CD4-positive, alpha-beta T cell treated with Interleukin-6 for 4 hours (primary cell): ENCODE data around the gene PHACTR1.
"Not testable (repeated sequence)": the region's sequence is repeated elsewhere in the genome, so short reads cannot be mapped to it uniquely, and the experiment has no call there.

Experiments
- DNase-seq: peaks from one replicate; pipeline ENCODE4 v3.0.0-alpha.2; 2020; ENCODE audit warnings: mixed read lengths

PHACTR1 gene

DNA sequence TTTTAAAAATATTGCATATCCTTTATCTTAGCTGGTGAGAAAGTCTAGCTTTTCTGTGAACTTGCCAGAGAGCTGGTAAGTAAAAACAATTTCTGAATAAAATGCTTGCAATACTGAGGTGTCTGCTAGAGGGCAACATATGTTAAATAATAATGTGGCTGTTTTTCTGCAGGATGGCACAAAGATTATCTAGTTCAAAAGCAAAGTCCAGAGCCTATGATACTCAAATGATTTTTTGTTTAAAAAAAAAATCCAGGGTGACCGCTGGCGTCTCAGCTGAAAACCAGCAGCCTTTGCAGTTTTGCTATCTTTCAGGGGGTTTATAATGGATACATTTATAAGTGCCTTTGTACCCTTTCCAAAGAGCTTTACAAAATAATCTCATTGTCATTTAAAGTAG, 194.9 kb downstream of the PHACTR1 start:
- DNase-seq, result no peak

DNA sequence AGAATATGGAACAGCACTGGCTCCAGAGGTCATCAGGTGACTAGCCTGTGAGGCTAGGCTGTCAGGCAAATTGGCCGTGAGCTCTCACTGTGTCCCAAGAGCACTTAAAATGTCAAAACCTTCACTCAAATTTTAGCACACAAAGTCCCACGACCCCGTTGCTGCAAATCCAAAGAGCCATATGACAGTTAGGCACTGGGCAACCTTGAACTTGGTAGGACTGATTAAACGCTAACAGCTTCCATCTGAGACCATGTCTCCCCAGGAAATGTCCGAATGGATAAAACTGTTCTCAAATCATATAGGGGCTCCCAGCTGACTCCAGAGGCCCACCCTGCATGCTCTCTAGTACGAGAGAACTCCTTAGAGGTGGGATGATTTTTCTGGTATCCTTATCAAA, 196.6 kb downstream of the PHACTR1 start:
- DNase-seq, result no peak

DNA sequence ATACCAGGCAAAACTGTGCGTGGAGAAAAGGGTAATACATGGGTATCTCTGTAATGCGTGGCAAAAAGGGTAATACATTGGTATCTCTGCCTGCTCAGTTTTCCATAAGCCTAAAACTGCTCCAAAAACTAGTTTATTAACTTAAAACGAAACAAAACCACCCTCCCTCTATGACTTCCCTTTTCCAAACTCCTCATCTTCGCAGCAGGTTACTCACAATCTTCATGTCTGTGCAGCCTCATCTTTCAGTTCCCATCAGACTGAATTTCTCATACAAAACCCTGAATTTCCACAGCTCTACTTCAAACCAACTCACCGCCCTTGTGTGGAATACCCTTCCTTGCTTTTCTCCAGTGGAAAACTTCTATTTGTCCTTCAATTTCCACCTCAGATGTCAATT, 199.4 kb downstream of the PHACTR1 start:
- no peak for DNase-seq

DNA sequence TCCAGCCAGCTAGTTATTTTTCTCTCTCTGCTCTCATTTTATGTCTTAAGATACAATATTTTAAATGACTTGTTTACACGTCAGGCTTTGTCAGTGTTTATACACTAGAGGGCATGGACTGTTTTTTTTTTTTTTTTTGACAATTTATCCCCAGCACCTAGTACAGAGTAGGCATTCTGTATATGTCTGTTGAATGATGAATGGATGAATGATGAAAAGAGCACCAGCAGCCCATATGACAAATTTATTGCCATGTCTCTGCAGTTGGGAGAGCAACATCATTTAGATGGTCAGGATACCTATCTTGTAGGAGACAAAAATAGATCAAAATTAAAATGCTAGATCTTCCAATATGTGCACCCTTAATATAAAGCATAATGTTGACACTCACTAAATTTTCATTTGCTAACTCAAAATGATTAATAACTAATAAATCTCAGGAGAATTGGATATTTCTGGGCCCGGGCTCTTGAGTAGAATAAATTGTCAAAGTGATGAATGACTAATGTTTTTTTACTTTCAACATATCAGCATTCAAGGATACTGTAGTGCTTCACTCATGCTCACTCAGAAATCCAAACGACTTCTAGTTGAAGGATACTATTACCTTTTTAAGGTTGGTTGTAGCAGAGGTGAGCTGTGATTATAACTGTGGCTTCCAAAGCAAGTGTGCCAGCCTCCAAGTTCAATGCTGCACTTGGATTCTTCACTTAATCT, 200.0 kb downstream of the PHACTR1 start:
- DNase-seq, result no peak

DNA sequence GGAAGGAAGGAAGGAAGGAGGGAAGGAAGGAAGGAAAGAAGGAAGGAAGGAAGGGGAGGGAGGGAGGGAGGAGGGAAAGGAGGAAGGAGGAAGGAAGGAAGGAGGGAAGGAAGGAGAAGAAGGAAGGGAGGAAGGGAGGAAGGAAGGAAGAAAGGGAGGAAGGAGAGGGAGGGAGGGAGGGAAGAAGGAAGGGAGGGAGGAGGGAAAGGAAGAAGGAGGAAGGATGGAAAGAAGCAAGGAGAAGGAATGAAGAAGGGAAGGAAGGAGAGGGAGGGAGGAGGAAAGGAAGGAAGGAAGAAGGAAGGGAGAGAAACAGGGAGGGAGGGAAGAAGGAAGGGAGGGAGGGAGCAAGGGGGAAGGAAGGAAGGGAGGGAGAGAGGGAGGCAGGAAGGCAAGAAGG, 204.9 kb downstream of the PHACTR1 start:
- DNase-seq, result no peak

DNA sequence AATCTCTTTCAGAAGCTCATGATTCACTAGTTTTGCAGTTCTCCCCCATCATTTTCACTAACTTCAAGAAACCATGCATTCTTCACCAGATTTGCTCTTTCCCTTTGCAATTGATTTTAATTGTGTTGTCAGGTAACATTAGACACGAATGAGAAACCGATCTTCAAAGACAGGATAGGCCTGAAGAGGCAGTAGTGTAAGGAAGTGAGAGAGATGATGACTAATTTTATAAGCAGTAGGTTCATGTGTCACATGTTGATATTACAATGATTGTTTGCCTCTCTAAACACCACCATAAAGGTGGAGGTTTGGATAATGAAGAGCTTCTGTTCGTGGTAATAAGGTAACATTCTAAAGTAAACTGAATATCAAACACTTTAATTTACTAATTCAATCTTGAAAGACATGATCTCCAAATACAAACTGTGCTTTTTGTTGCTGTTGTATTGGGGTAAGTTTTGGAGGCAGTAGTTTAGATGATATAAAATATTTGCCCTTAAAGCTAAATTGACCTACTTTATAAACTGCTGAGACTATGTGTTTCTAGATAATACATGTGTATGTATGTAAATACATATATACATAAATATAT, 207.2 kb downstream of the PHACTR1 start:
- DNase-seq, result no peak

DNA sequence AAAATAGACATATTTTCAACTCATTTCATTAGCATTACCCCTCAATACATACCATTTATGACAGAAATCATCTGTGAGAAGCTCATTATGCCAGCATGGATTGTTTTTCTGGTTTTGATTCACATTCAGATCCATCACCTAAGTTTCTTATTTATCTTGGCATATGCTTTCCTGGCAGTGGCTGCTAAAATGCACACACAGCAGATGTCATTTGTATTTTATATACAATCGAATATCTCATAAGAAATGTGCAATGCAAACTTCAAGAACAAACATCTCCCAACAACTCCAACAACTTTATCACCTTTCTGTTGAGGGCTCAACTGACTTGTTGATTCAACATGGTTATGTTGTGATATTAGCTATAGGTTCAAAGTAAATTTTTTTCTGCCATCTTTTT, 208.3 kb downstream of the PHACTR1 start:
- no peak for DNase-seq

DNA sequence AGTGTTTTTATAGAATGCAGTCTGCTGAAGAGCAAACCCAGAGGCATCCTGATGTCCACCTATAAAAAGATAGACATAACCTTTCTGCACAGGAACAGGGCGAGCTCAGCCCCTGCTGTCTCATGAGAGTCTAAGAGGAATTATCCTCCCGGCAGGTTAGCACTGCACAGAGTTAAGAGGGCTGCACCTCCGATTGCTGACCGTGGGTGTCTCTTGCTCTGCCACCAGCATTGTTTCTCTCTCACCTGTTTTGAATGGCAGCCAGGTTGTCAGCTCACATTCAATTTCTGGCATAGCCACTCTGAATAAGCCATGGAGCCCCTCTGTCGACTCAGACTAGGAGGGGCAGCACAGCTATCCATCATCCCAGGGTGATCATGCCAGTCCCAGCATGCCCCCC, 211.2 kb downstream of the PHACTR1 start:
- no peak for DNase-seq

DNA sequence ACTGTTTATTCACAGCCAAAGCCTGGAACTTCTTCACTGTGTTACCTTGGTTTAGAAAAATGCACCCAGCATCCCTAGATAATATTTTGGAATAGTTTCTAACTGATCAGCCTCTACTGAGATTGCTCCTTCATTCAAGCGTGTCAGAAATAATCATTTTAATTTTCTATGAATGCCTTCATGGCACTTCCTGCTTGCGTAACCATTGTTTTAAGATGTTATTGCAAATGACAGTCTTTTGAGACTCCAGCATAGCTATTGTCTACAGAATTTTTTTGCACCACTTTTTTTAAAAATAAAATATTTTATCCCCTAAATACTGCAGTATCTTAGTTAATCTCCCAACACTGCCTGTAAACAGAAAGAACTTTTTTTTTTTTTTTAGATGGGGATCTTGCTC, 213.1 kb downstream of the PHACTR1 start:
- DNase-seq, result no peak

DNA sequence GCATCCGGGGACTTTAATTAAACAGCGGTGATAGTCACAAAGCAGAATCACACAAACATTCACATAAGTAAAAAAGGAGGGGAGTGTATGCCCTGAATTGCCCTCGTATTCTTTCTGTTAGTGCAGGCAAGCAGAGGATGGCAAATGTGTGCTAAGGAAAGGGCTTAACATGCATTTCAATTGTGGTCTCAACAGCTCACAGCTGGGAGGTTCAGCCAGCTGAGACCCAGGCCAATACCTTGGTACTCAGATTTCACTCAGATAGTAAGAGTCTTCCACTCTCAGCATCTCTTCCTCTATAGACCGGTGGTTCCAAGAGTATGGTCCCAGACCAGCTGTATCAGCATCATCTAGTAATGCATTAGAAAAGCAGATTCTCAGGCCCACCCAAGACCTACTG, 215.1 kb downstream of the PHACTR1 start:
- no peak for DNase-seq

DNA sequence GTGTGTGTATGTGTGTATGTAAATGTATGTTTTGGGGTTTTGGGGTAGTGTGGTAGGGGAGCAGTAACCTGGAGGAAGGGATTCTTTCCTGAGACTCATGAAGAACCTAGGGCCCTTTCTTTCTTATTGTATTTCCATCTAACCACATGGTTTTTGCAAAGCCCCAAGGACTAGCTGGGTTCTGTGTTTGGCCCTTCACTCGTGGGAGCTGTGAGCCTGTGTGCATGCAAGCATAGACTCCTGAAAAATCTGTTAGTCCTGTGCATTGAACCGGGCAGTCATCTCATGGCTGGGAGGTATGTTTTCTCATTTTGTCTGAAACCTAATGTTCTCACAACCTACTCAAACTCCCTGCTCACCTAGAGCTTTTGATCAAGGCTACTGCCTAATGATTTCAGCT, 219.1 kb downstream of the PHACTR1 start:
- no peak for DNase-seq

DNA sequence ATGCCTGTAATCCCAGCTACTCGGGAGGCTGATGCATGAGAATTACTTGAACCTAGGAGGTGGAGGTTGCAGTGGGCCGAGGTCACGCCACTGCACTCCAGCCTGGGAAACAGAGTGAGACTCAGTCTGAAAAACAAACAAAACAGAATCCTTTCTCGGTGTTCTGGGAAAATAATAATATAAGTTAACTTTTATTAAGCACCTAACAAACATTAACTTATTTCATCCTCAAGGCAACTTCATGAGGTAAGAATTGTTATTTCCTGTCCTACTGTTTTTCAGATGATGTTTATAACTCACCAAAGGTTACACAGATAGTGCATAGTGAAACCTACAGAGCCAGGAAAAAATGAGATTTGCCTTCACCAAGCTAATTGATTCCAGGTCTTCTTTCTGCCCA, 221.4 kb downstream of the PHACTR1 start:
- DNase-seq, result no peak

DNA sequence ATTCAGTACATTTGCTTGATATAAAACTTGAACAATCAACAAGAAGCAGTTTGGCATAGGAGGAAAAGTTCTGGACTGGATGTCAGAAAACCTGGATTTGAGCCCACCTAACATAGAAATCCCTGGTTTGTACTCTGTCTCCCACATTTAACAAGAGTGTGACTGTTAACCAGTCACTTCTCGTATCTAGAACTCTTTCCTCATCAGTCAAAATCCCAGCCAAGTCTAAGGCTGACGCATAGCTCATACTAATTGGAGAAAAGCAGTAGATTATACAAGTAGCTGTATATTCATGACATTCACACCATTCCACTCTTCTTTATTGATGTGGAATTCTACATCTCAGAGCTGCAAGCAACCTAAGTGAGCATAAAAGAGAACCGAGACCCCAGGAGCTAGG, 222.7 kb downstream of the PHACTR1 start:
- no peak for DNase-seq

DNA sequence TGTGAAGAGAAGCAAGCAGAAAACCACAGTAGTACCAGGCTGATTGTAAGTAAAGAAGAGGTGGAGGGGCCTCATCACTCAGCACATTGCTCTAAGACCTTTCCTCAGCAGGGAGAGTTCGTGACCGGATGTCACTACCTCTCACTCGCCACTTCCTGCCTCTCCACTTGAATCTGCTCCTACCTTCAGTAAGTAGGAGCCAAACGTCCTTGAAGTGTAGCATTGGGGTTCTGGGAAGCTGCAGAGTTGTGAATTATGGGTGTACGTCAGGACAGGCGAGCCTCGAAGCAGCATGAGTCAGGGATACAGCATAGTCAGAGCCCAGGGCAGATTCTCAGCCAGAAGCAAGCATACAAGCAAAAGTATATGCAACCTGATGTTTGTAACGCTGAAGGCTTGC, 224.9 kb downstream of the PHACTR1 start:
- DNase-seq, result no peak

DNA sequence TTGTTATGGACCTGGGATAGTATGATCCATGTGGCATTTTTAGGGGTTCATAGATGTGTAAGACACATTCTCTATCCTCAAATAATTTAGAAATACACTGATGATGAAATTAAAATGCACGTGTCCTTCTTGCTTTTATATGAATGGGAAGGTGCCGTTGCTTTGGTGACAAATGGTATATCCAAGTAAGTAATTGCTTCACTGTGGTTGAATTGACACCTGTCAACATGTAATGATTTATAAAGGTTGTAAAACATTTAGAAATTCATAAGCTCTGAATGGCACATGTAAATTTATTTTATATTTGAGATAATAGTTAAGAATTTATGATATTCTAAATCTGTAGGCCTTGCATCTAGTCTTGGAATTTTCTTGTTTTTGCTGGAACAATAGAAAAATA, 227.0 kb downstream of the PHACTR1 start:
- no peak for DNase-seq

DNA sequence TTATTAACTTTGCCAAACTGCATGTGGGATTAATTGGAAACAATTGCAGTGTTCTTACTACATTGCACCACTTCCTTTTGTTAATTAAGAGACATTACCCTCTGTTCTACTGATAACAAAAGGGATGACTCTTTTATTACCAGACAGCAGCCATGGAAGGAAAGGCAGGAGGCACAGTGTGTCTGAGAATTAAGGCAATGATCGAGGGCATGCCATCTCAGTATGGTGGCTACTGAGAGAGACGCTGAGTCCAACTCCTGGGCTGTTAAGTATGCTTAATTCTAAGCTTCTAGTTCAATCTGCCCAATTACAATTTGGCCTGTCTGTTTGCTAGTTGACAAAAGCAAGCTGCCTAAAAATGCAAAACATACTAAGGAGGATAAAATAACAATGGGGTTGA, 227.4 kb downstream of the PHACTR1 start:
- no peak for DNase-seq

DNA sequence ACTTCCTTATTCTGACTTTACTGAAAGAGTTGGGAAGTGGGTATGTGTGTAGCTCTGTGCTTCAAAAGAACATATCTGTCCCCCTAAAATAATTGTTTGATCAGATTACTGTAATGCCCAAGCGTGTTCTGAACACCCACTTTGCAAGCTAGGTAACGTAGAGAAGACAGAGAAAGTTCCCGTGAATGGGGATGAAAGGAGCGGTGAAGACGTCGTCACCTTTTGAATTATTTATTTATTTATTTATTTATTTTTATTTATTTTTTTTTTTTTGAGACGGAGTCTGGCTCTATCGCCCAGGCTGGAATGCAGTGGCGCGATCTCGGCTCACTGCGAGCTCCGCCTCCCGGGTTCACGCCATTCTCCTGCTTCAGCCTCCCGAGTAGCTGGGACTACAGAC, 228.0 kb downstream of the PHACTR1 start:
- DNase-seq, result not testable (repeated sequence)

DNA sequence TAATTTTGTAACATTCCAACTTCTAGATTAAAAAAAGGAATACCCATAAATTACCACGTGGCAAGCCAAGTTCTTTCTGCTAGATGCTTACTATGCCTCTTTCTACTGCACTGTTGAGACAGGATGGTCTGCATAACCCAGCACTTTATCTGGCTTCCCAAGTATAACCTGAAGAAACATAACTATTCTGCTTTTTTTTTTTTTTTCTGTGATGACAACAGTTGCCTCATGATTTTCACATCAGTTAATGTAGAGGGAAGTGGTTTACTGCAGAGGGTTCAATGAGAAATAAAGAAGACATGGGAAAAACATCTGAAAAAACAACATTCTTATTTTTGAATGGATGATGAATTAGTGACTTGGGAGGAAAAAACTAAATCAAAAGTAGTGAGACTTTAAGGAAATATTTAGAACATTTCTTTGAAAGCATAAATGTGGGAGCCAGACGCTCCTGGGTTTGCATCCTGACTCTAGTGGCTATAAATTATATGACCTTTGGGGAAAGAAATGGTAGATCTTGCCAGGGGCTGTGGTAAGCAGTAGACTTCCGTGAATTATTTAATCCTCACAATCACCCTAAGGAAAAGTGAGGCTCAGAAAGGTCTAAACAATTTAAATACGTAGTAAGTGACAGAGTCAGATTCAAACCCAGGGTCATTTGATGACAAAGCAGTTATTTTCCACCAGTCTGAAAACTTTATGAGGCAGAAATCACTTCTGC, 230.7 kb downstream of the PHACTR1 start:
- no peak for DNase-seq

DNA sequence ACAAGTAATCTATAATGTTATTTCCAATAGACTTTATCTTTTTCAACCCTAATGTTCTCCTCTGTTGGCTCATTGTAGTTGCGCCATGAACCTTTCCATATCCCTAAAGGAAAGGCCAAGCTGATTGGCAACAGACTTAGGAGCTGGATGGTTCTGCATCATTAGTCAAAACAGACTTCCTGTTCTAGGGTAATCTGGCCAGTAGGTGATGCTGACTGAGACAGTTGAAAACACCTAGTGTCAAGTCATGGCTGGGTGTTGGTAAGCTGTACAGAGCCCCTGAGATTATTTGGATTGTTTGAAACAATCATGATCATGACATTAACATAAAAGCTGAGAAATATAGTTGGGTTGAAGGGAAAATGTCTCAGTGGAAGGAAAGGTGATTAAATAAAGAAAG, 231.4 kb downstream of the PHACTR1 start:
- no peak for DNase-seq

DNA sequence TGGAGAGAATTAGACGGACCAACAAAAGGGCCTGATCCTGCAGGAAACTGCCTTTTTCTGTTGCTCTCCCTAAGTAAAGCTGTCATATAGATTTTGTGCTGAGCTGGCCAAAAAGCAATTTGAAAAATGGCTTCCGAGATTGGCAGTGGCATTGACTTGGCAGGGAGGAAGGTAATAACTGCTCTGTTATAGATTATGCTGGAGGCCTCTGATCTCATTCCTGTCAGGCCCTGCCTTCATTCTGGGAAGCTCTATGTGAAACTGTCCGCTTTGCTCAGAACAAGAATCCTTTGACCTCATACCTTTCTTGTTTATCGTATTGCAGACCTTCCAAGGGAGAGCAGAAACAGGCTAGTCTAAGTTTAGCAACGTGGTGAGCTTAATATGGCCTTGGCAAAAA, 234.4 kb downstream of the PHACTR1 start:
- DNase-seq, result no peak

DNA sequence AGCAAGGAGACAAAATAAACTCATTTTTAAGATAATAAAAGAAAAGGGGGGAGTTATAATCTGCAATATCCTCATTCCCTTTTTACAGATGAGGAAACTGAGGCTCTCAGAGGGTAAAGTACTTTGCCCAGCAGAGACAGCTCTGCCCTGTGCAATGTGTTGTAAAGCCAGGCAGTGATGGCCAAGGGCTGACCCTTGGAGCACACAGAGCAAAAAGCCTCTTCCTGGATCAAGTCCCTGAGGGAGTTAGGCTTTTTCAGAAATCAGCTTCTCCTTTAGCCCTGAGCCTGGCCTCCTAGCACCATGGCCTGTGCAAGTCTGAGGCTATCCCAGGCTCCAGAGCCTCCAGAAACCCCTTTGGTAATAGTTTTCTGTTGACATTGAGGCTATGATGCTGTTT, 234.8 kb downstream of the PHACTR1 start:
- no peak for DNase-seq

DNA sequence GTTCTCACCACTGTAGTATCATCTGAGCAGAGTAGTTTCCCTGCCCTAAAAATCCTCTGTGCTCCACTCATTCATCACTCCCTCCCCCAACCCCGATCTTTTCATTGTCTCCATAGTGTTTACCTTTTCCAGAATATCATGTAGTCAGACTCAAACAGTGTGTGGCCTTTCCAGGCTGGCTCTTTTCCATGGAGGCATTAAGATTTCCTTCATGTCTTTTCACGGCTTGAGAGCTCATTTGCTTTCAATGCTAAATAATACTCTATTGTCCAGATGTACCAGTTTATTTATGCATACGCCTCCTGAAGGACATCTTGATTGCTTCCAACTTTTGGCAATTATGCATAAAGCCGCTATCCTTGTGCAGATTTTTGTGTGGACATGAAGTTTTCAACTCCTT, 235.8 kb downstream of the PHACTR1 start:
- no peak for DNase-seq

DNA sequence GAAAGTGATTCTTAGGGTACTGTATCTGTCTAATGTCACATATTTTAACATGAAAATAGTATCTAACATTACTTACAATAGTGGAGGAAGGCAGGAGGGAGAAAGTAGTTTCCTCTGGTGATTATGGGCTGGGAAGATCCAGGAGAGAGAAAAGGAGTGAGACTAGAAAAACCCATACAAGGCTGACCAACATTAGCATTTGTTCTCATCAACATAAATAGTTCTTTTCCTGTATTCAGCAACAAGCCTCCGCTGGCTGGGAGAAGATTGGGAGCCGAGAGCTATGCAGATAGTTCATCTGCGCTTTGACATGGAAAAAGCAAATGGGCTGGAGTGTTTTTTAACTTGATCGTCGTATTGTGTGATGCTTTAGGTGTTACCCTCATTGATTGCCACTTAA, 239.4 kb downstream of the PHACTR1 start:
- no peak for DNase-seq

DNA sequence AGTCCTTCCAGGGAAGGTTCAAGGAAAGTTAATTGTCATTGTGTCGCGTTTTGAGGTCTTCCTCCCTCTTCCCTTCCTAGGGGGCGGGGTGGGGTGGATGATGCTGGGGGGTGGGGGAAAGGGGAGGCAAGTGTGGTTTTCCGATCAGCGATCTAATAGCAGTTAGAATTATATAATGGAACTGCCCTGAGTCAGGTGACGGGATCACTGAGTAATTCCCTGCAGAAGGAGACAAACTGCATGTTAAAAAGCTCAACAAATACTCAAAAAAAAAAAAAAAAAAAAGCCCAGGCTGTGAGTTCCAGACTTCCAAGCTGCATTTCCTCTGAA, 240.4 kb downstream of the PHACTR1 start:
- no peak for DNase-seq
